ENCODE data around the gene TMEM132E.

DNA sequence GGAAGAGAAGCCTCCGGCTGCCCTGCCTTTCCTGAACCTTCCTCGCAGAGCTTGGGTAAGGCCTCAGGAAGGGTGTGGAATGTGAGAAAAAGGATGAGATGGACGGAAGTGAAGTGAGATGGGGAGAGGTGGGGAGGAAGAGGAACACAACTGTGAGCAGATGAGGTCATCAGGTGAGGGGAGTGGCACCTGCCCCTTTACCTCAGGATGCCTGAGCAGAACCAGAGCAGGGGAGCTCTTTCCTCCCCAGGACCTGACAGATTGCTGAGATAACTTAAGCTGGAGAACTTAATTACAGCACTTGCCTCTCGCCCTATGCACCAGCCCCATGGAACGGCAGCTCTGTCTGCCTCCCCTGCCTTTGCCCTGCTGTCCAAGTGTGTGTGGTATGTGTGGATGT, 29.8 kb downstream of the TMEM132E start:
- TF ChIP-seq, protein P1, sequence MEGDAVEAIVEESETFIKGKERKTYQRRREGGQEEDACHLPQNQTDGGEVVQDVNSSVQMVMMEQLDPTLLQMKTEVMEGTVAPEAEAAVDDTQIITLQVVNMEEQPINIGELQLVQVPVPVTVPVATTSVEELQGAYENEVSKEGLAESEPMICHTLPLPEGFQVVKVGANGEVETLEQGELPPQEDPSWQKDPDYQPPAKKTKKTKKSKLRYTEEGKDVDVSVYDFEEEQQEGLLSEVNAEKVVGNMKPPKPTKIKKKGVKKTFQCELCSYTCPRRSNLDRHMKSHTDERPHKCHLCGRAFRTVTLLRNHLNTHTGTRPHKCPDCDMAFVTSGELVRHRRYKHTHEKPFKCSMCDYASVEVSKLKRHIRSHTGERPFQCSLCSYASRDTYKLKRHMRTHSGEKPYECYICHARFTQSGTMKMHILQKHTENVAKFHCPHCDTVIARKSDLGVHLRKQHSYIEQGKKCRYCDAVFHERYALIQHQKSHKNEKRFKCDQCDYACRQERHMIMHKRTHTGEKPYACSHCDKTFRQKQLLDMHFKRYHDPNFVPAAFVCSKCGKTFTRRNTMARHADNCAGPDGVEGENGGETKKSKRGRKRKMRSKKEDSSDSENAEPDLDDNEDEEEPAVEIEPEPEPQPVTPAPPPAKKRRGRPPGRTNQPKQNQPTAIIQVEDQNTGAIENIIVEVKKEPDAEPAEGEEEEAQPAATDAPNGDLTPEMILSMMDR (IDR thresholded peaks at IDR 0.05) = no peak
- no peak for TF ChIP-seq POLR2AphosphoS5 (IDR thresholded peaks at IDR 0.05)
- no peak for TF ChIP-seq POLR2A (IDR thresholded peaks at IDR 0.05)
- TF ChIP-seq EP300 (IDR thresholded peaks at IDR 0.05) = no peak
